ENCODE measurements around the gene LBP.

Gene LBP

GRCh38 chr20:38353316-38353715 lies 7.0 kb downstream of the LBP start:
- Histone ChIP-seq H3K79me2 (ENCODE audit: control insufficient read depth, insufficient read depth, low read length) (no peaks in the 10 kb centered on the region), H3K23ac (ENCODE audit: low read length) (no peak overlapping the region), H3K36me3 (ENCODE audit: control insufficient read depth, insufficient read depth, low read length) (no peaks in the 10 kb centered on the region), H2AK5ac (ENCODE audit: low read length) (no peak overlapping the region), H3K79me1 (ENCODE audit: low read length) (no peaks in the 10 kb centered on the region), H3K4me2 (ENCODE audit: low read length) (no peak overlapping the region), H3K27me3 (ENCODE audit: insufficient read depth, low read length, poor library complexity) (no peaks in the 10 kb centered on the region), H3K9ac (ENCODE audit: low read length) (no peak overlapping the region), H4K8ac (ENCODE audit: low read depth, low read length) (no peak overlapping the region), H3K4me3 (ENCODE audit: low read length) (no peak overlapping the region), H2BK120ac (ENCODE audit: low read depth, low read length) (no peak overlapping the region), H4K5ac (ENCODE audit: low read length) (no peak overlapping the region), H2BK15ac (replicated peaks; ENCODE audit: low read depth) (no peak overlapping the region), H3K4me1 (ENCODE audit: control insufficient read depth, low read depth, low read length) (no peaks in the 10 kb centered on the region), H3K4ac (ENCODE audit: low read depth, low read length) (no peak overlapping the region), H3K56ac (ENCODE audit: low read length) (no peak overlapping the region), H2BK5ac (ENCODE audit: low read length) (no peak overlapping the region), H3K18ac (ENCODE audit: low read length) (no peak overlapping the region), H3K27ac (ENCODE audit: low read depth, low read length) (no peak overlapping the region)
- WGBS (ENCODE audit: extremely low coverage, insufficient coverage, low lambda C conversion rate) = no CpG with 5 or more reads among the region's 7 CpGs
- DNase-seq = no peak

DNA sequence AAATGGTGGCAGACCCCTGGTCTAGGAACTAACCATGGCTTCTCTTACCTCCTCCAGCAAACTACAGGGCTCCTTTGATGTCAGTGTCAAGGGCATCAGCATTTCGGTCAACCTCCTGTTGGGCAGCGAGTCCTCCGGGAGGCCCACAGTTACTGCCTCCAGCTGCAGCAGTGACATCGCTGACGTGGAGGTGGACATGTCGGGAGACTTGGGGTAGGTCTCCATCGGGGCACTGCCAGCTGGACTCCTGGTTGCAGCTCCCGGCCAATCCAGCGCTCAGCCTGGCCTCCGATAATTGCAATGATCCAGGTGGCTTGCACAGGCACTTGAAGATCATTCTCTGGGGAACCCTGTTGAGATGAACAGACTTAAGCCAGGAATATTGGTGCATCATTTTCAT lies 7.9 kb downstream of the LBP start:
- Histone ChIP-seq H3K4me2 (ENCODE audit: low read length) (no peak overlapping the region), H2AK5ac (ENCODE audit: low read length) (no peak overlapping the region), H4K8ac (ENCODE audit: low read depth, low read length) (no peak overlapping the region), H2BK15ac (replicated peaks; ENCODE audit: low read depth) (no peak overlapping the region), H2BK120ac (ENCODE audit: low read depth, low read length) (no peak overlapping the region), H3K23ac (ENCODE audit: low read length) (no peak overlapping the region), H3K18ac (ENCODE audit: low read length) (no peak overlapping the region), H4K5ac (ENCODE audit: low read length) (no peak overlapping the region), H3K4me3 (ENCODE audit: low read length) (no peak overlapping the region), H3K9ac (ENCODE audit: low read length) (no peak overlapping the region), H3K4ac (ENCODE audit: low read depth, low read length) (no peak overlapping the region), H3K79me2 (ENCODE audit: control insufficient read depth, insufficient read depth, low read length) (no peaks in the 10 kb centered on the region), H3K56ac (ENCODE audit: low read length) (no peak overlapping the region), H3K27ac (ENCODE audit: low read depth, low read length) (no peak overlapping the region), H3K4me1 (ENCODE audit: control insufficient read depth, low read depth, low read length) (no peaks in the 10 kb centered on the region), H3K36me3 (ENCODE audit: control insufficient read depth, insufficient read depth, low read length) (no peaks in the 10 kb centered on the region), H3K79me1 (ENCODE audit: low read length) (no peaks in the 10 kb centered on the region), H3K27me3 (ENCODE audit: insufficient read depth, low read length, poor library complexity) (no peaks in the 10 kb centered on the region), H2BK5ac (ENCODE audit: low read length) (no peak overlapping the region)
- DNase-seq = no peak
- WGBS (ENCODE audit: extremely low coverage, insufficient coverage, low lambda C conversion rate) = no CpG with 5 or more reads among the region's 10 CpGs

DNA sequence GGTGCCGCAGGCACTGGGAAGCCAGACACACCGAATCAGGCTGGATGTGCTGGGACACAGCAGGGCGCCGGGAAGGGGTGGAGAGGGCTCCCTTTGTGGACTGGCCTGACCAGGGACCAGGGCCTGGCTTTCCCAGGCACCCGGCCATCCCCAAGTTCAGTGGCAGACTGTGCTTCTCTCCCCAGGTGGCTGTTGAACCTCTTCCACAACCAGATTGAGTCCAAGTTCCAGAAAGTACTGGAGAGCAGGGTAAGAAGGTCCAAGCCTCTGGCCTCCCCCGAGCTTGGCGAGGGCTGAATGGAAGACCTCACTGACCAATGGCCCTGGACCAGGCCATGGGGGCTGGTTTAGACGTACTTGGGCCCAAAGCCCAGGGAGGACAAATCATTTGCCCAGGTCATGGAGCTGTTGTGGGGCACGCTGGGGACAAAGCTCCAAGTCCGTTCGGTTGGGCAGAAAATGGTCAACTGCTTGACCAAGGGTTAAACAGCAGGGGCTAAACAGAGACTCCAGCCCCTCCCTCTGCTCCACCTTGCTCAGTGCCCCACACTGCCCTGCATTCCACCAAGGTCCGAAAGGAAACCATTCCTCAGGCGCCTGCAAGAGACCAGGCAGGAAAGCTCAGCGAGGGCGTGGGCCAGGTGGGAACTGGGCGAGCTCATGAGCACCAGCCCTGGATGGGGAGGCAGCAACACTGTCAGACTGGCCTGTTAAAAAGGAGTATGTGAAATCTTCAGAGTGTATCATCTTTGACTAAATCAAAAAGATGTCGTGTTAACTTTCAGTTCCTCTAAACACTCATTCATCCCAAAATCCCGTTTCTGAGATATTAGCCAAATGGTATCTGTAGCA lies 9.1 kb downstream of the LBP start:
- Histone ChIP-seq H4K5ac (ENCODE audit: low read length) (no peak overlapping the region), H3K56ac (ENCODE audit: low read length) (no peak overlapping the region), H3K4me1 (ENCODE audit: control insufficient read depth, low read depth, low read length) (no peaks in the 10 kb centered on the region), H3K4me3 (ENCODE audit: low read length) (no peak overlapping the region), H2BK120ac (ENCODE audit: low read depth, low read length) (no peak overlapping the region), H2BK5ac (ENCODE audit: low read length) (no peak overlapping the region), H2AK5ac (ENCODE audit: low read length) (no peak overlapping the region), H4K8ac (ENCODE audit: low read depth, low read length) (no peak overlapping the region), H3K79me2 (ENCODE audit: control insufficient read depth, insufficient read depth, low read length) (no peaks in the 10 kb centered on the region), H3K4ac (ENCODE audit: low read depth, low read length) (no peak overlapping the region), H3K27ac (ENCODE audit: low read depth, low read length) (no peak overlapping the region), H3K9ac (ENCODE audit: low read length) (no peak overlapping the region), H3K18ac (ENCODE audit: low read length) (no peak overlapping the region), H3K27me3 (ENCODE audit: insufficient read depth, low read length, poor library complexity) (no peaks in the 10 kb centered on the region), H3K79me1 (ENCODE audit: low read length) (no peaks in the 10 kb centered on the region), H3K23ac (ENCODE audit: low read length) (no peak overlapping the region), H2BK15ac (replicated peaks; ENCODE audit: low read depth) (no peak overlapping the region), H3K4me2 (ENCODE audit: low read length) (no peak overlapping the region), H3K36me3 (ENCODE audit: control insufficient read depth, insufficient read depth, low read length) (no peaks in the 10 kb centered on the region)
- WGBS (ENCODE audit: extremely low coverage, insufficient coverage, low lambda C conversion rate) = no CpG with 5 or more reads among the region's 18 CpGs
- DNase-seq = no peak

DNA sequence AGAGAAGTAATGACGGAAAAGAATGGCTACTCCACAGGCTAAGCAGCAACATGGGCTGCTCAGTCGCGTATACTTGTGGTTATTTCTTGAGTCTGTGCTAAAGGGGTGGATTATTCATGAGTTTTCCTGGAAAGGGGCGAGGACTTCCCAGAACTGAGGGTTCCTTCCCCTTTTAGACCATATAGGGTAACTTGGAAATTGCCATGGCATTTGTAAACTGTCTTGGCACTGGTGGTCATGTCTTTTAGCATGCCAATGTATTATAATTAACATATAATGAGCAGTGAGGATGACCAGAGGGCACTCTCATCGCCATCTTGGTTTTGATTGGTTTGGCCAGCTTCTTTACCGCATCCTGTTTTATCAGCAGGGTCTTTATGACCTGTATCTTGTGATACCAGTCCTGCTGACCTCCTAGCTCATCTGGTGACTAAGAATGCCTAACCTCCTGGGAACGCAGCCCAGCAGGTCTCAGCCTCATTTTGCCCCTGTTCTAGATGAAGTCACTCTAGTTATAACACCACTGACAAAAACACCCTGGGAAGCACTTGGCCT lies 11.4 kb downstream of the LBP start:
- no peak overlapping the region for H2BK15ac ChIP-seq (replicated peaks; ENCODE audit: low read depth)
- no peak overlapping the region for H3K18ac ChIP-seq (ENCODE audit: low read length)
- no peak overlapping the region for H3K9ac ChIP-seq (ENCODE audit: low read length)
- H2AK5ac ChIP-seq (ENCODE audit: low read length) = no peak overlapping the region
- no peaks in the 10 kb centered on the region for H3K4me1 ChIP-seq (ENCODE audit: control insufficient read depth, low read depth, low read length)
- no peak overlapping the region for H3K27ac ChIP-seq (ENCODE audit: low read depth, low read length)
- no CpG with 5 or more reads among the region's 7 CpGs for WGBS (ENCODE audit: extremely low coverage, insufficient coverage, low lambda C conversion rate)
- H3K79me2 ChIP-seq (ENCODE audit: control insufficient read depth, insufficient read depth, low read length) = no peaks in the 10 kb centered on the region
- no peak for DNase-seq
- H4K8ac ChIP-seq (ENCODE audit: low read depth, low read length) = no peak overlapping the region
- H3K23ac ChIP-seq (ENCODE audit: low read length) = no peak overlapping the region
- H3K27me3 ChIP-seq (ENCODE audit: insufficient read depth, low read length, poor library complexity) = no peaks in the 10 kb centered on the region
- no peak overlapping the region for H3K4me3 ChIP-seq (ENCODE audit: low read length)
- no peak overlapping the region for H3K4me2 ChIP-seq (ENCODE audit: low read length)
- no peak overlapping the region for H3K4ac ChIP-seq (ENCODE audit: low read depth, low read length)
- H3K56ac ChIP-seq (ENCODE audit: low read length) = no peak overlapping the region
- H4K5ac ChIP-seq (ENCODE audit: low read length) = no peak overlapping the region
- no peaks in the 10 kb centered on the region for H3K79me1 ChIP-seq (ENCODE audit: low read length)
- H2BK120ac ChIP-seq (ENCODE audit: low read depth, low read length) = no peak overlapping the region
- H2BK5ac ChIP-seq (ENCODE audit: low read length) = no peak overlapping the region
- no peaks in the 10 kb centered on the region for H3K36me3 ChIP-seq (ENCODE audit: control insufficient read depth, insufficient read depth, low read length)

DNA sequence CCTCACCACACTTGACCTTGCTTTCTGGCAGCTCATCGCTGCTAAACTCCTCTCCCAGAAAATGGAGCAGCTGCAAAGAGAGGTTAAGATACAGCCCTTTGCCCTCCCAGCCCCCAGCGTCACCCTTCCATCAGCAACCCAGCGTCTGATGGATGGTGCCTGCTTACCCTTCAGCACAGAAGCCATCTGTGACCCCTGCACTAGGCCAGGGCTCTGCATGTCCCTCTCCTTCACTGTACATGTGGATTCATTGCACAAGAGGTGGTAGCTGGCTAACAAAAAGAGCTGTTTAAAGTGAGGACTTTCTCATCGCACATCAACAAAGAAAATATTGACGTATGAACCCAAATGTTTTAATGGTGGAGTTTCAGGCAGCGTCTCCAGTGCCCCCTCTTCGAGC lies 12.3 kb downstream of the LBP start:
- Histone ChIP-seq H3K23ac (ENCODE audit: low read length) (no peak overlapping the region), H3K27ac (ENCODE audit: low read depth, low read length) (no peak overlapping the region), H3K36me3 (ENCODE audit: control insufficient read depth, insufficient read depth, low read length) (no peaks in the 10 kb centered on the region), H2AK5ac (ENCODE audit: low read length) (no peak overlapping the region), H3K4me3 (ENCODE audit: low read length) (no peak overlapping the region), H4K5ac (ENCODE audit: low read length) (no peak overlapping the region), H4K8ac (ENCODE audit: low read depth, low read length) (no peak overlapping the region), H3K56ac (ENCODE audit: low read length) (no peak overlapping the region), H3K18ac (ENCODE audit: low read length) (no peak overlapping the region), H3K4ac (ENCODE audit: low read depth, low read length) (no peak overlapping the region), H3K9ac (ENCODE audit: low read length) (no peak overlapping the region), H3K27me3 (ENCODE audit: insufficient read depth, low read length, poor library complexity) (no peaks in the 10 kb centered on the region), H3K79me2 (ENCODE audit: control insufficient read depth, insufficient read depth, low read length) (no peaks in the 10 kb centered on the region), H2BK120ac (ENCODE audit: low read depth, low read length) (no peak overlapping the region), H3K4me1 (ENCODE audit: control insufficient read depth, low read depth, low read length) (no peaks in the 10 kb centered on the region), H3K79me1 (ENCODE audit: low read length) (no peaks in the 10 kb centered on the region), H2BK15ac (replicated peaks; ENCODE audit: low read depth) (no peak overlapping the region), H3K4me2 (ENCODE audit: low read length) (no peak overlapping the region), H2BK5ac (ENCODE audit: low read length) (no peak overlapping the region)
- no peak for DNase-seq
- no CpG with 5 or more reads among the region's 7 CpGs for WGBS (ENCODE audit: extremely low coverage, insufficient coverage, low lambda C conversion rate)

All from mesendoderm (in vitro differentiated cells).